HEK293T (cell line): Measurements from ENCODE around the gene CACNG7.

Experiments
- CTCF ChIA-PET: fragments of 350-600 bp; formaldehyde crosslinking; extraction: SDS; loops from one replicate; lab custom pipeline; 2021; ENCODE audit warnings: antibody characterized with exemption, inconsistent platforms; lab: Yijun Ruan, JAX
- POLR2A ChIA-PET: fragments of 350-600 bp; formaldehyde crosslinking; extraction: SDS; loops from one replicate; lab custom pipeline; 2020; ENCODE audit warnings: antibody characterized with exemption, inconsistent platforms; lab: Yijun Ruan, JAX
- DNase-seq: peaks from one replicate; pipeline ENCODE4 v3.0.0; 2012; ENCODE audit warnings: mixed read lengths; ENCODE audit errors: extremely low spot score
- ARNT ChIP-seq: fragments of 450-650 bp; IDR thresholded peaks from 2 replicates; pipeline ENCODE4 v1.6.1; 2017; ENCODE audit warnings: mild to moderate bottlenecking
- BHLHE40 ChIP-seq: fragments of 450-650 bp; IDR thresholded peaks from 2 replicates; pipeline ENCODE4 v1.6.1; 2016; ENCODE audit warnings: mild to moderate bottlenecking, moderate library complexity, borderline replicate concordance
- CTBP1 ChIP-seq: fragments of 450-650 bp; IDR thresholded peaks from 2 replicates; pipeline ENCODE4 v1.6.1; 2016; ENCODE audit warnings: borderline replicate concordance
- ELF4 ChIP-seq: fragments of 450-650 bp; IDR thresholded peaks from 2 replicates; pipeline ENCODE4 v1.6.1; 2017; ENCODE audit warnings: antibody characterized with exemption
- FOXA1 ChIP-seq: fragments of 450-650 bp; IDR thresholded peaks from 2 replicates; pipeline ENCODE4 v1.6.1; 2016; ENCODE audit warnings: mild to moderate bottlenecking
- FOXK2 ChIP-seq: fragments of 450-650 bp; IDR thresholded peaks from 2 replicates; pipeline ENCODE4 v1.6.1; 2016; ENCODE audit warnings: mild to moderate bottlenecking
- FOXM1 ChIP-seq: fragments of 450-650 bp; IDR thresholded peaks from 2 replicates; pipeline ENCODE4 v1.6.1; 2017; ENCODE audit warnings: mild to moderate bottlenecking, borderline replicate concordance
- HDGF ChIP-seq: fragments of 450-650 bp; IDR thresholded peaks from 2 replicates; pipeline ENCODE4 v1.6.1; 2017; ENCODE audit warnings: antibody characterized with exemption, borderline replicate concordance
- L3MBTL2 ChIP-seq: fragments of 450-650 bp; conservative IDR thresholded peaks from 2 replicates; pipeline ENCODE4 v1.6.1; 2016; ENCODE audit warnings: mild to moderate bottlenecking
- LEF1 ChIP-seq: fragments of 450-650 bp; IDR thresholded peaks from 2 replicates; pipeline ENCODE4 v1.6.1; 2017; ENCODE audit warnings: mild to moderate bottlenecking, borderline replicate concordance
- NFRKB ChIP-seq: fragments of 450-650 bp; IDR thresholded peaks from 2 replicates; pipeline ENCODE4 v1.6.1; 2016; ENCODE audit warnings: mild to moderate bottlenecking, moderate library complexity
- PKNOX1 ChIP-seq: fragments of 450-650 bp; IDR thresholded peaks from 2 replicates; pipeline ENCODE4 v1.6.1; 2016
- SP1 ChIP-seq: fragments of 450-650 bp; IDR thresholded peaks from 2 replicates; pipeline ENCODE4 v1.6.1; 2017
- SUZ12 ChIP-seq: fragments of 450-650 bp; IDR thresholded peaks from 2 replicates; pipeline ENCODE4 v1.6.1; 2016; ENCODE audit warnings: mild to moderate bottlenecking
- TARDBP ChIP-seq: fragments of 450-650 bp; IDR thresholded peaks from 2 replicates; pipeline ENCODE4 v1.6.1; 2016
- ZNF384 ChIP-seq: fragments of 450-650 bp; IDR thresholded peaks from 2 replicates; pipeline ENCODE4 v1.6.1; 2016

Gene CACNG7

GRCh38 chr19:53951947-53952346 lies 42.9 kb downstream of the CACNG7 start:
- TF ChIP-seq FOXA1 (no peak), FOXM1 (no peak), SP1 (no peak), SUZ12 (no peak), PKNOX1 (peak; percentile 25; the same call in 1 of the 2 replicates), FOXK2 (no peak)
- ChIA-PET POLR2A (interaction anchor here (1.0 kb wide), 1 partner anchor 73 kb away, joined by 4 read pairs; no protein-coding TSS in a partner anchor), CTCF (interaction anchor here (1.3 kb wide), 1 partner anchor 10 kb away, joined by 3 read pairs; no protein-coding TSS in a partner anchor)
- DNase-seq = no peak

DNA sequence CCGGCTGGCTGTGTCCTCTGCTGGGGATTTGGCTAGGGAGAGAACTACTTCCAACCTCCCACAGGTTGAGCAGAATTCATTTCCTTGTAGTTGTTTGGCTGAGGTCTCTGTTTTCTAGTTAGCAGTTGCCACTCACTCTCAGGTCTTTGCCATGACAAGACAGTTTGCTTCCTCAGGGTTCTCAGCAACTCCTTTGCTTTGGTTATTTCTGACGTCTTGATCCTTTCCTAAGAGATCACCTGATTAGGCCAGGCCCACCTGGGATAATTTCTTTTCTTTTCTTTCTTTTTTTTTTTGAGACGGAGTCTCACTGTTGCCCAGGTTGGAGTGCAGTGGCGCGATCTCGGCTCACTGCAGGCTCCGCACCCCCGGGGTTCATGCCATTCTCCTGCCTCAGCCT lies 44.3 kb downstream of the CACNG7 start:
- TF ChIP-seq FOXM1 = no peak
- TF ChIP-seq L3MBTL2 = no peak
- no peak for TF ChIP-seq FOXA1
- no peak for TF ChIP-seq LEF1
- no peak for TF ChIP-seq TARDBP
- no peak for TF ChIP-seq FOXK2
- TF ChIP-seq BHLHE40 = no peak
- CTCF ChIA-PET = no interaction called here
- POLR2A ChIA-PET = no interaction called here
- no peak for DNase-seq

DNA sequence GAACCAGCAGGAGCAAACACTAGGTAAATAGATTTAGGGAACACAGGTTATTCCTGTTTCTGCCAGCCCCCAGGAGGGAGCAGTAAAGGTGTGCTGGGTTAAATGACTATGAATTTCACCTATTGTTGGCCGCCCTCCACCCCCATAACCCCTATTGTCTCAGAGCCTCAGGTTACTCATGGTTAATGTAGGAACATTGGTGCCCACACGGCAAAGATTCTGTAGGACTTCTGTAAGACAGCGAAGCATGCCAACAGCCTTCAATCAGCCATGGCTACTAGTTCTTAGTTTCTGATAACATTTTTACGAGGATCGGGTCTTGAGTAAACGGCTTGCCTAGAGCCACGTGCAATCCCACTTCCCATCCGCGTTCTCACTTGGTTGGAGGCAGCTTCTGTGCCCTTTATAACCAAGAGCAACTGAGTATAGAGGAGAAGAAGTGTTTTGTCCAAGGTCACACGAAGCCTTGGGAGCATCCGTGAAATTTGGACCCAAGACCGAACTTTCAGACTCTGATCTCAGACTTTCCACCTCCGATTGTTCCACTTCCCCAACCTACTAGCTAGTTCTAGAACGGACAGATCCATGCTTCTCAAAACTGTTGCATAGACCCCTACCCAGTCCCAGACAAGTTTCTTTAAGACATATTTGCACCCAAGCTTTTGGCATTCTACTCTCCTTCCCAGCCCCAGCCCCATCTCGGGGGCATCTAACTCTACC lies 48.5 kb downstream of the CACNG7 start:
- ChIA-PET CTCF (no interaction called here), POLR2A (interaction anchor here (1.5 kb wide), 1 partner anchor 23 kb away, joined by 4 read pairs; no protein-coding TSS in a partner anchor)
- DNase-seq = no peak
- TF ChIP-seq TARDBP = no peak
- TF ChIP-seq L3MBTL2 = 0 out of 2 replicates have a peak, but pooled peaks have one; percentile 11

- no peak for DNase-seq
- ChIA-PET CTCF (no interaction called here), POLR2A (interaction anchor here (1.5 kb wide), 1 partner anchor 22 kb away, joined by 4 read pairs; no protein-coding TSS in a partner anchor)
- TF ChIP-seq ZNF384 (no peak), TARDBP (no peak), SUZ12 (no peak), FOXM1 (no peak), FOXK2 (no peak)
Measured at GRCh38 chr19:53958168-53958571, 49.1 kb downstream of the CACNG7 start.

DNA sequence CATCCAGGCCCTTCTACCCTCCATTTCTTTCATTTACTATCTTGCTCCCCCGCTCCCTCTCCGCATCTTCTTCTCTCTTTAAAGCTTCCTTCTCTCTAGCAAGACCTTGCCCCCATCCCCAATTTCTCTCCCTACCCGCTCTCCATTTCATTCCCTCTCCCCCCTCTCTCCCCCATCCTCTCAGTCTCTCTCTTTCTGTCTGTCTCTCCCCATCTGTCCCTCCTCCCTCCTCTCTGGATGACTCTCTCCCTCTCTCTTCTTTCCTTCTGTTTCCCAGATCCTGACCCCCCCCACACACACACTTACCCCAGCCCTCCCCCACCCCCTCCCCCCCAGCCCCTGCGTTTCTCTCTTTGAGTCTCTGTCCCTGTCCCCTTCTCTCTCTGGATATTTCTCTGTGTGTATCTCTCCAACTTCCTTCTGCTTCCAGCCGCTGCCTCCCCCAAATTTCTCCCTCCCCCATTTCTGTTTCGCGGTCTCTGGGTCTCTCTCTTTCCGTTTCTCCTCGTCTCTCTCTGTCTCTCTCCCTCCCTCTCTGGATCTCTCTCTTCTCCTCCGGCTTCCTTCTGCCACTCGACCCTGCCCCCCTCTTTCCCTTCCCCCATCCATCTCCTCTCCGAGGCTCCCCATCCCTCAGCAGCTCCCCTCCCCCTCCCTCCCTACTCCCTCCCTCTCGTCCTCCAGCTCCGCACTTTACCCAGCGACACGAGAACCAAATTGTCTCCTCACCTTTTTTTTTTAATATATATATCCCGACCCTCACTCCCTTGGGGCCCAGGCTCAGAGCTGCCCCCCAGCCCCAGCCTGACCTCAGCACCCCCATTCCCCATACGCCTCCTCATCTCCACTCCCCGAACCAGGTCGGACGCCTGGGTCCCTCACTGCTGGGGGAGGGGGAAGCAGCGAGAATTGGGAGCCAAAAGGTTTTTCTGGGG lies 50.0 kb downstream of the CACNG7 start:
- ChIA-PET POLR2A (interaction anchor here (0.9 kb wide), 1 partner anchor 10 kb away, joined by 3 read pairs; no protein-coding TSS in a partner anchor), CTCF (no interaction called here)
- TF ChIP-seq L3MBTL2 (no peak), FOXK2 (no peak), ELF4 (no peak), CTBP1 (no peak), LEF1 (no peak), ARNT (no peak), FOXA1 (no peak), HDGF (no peak), PKNOX1 (no peak), FOXM1 (no peak), NFRKB (no peak), ZNF384 (no peak), SP1 (no peak), SUZ12 (no peak), BHLHE40 (no peak), TARDBP (no peak)
- DNase-seq = no peak

GRCh38 chr19:53960187-53960586 lies 51.1 kb downstream of the CACNG7 start:
- no peak for TF ChIP-seq CTBP1
- TF ChIP-seq HDGF = no peak
- TF ChIP-seq LEF1 = no peak
- no peak for TF ChIP-seq NFRKB
- TF ChIP-seq BHLHE40 = no peak
- no peak for TF ChIP-seq PKNOX1
- no peak for TF ChIP-seq L3MBTL2
- TF ChIP-seq SUZ12 = no peak
- no peak for TF ChIP-seq ELF4
- no peak for TF ChIP-seq FOXK2
- TF ChIP-seq SP1 = no peak
- TF ChIP-seq ARNT = no peak
- TF ChIP-seq TARDBP = no peak
- TF ChIP-seq FOXA1 = no peak
- TF ChIP-seq ZNF384 = no peak
- TF ChIP-seq FOXM1 = no peak
- ChIA-PET POLR2A (interaction anchor here (0.7 to 1.2 kb wide), 3 partner anchors 8 to 20 kb away, joined by 3 to 4 read pairs (median 3); no protein-coding TSS in a partner anchor), CTCF (no interaction called here)
- no peak for DNase-seq
